Transverse colon (tissue), 3 donors: ENCODE measurements around the gene TMEM44.

Source experiments
- CTCF ChIP-seq, 5 experiments: fragments of 200-600 bp in 3 of 5; fragments of 450-650 bp in 2 of 5; sonication (generic) in 3 of 5; IDR thresholded peaks; 1 replicate in 2 of 5; 2 replicates in 3 of 5; pipeline ENCODE4 v1.5.1; 2016 to 2017; ENCODE audit warnings: antibody characterized with exemption in 5 of 5, inconsistent platforms in 3 of 5, mild to moderate bottlenecking in 2 of 5, moderate library complexity in 1 of 5
- POLR2A ChIP-seq: fragments of 450-650 bp; IDR thresholded peaks from one replicate; pipeline ENCODE4 v1.6.1; 2016; ENCODE audit warnings: antibody characterized with exemption, mild to moderate bottlenecking, moderate library complexity

- no peak for TF ChIP-seq CTCF (IDR thresholded peaks at IDR 0.05)
- no peak for TF ChIP-seq POLR2A
Measured at GRCh38 chr3:194540274-194540905, 92.8 kb downstream of the TMEM44 start.
